GM18867 (cell line): ENCODE results near the gene TMEM45B.

Experiments
- ATAC-seq: cut with Tn5 transposase; IDR thresholded peaks from one replicate; pipeline ENCODE4 v1.9.1; 2021; ENCODE audit warnings: mild to moderate bottlenecking, moderate library complexity; ENCODE audit not compliant: unreplicated experiment

Gene TMEM45B

DNA sequence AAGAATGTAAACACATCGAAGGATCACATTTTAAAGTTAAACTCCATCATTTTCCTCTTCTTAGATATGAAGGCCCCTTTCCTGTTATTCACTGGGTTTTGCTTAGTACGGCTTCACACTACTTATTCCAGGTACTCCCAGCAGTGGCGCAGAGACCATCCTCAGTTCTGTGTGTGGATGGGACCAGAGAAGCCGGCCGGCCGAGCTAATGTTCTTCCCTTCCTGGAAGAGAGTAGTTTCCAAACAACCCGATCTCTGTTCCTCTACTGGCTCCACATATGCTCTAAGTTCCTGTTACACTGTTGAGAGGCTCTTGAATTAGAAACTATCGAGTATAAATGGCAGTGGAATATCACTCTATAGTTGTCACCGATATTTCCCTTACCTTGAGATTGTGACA lies 80.4 kb downstream of the TMEM45B start:
- ATAC-seq: no peak

DNA sequence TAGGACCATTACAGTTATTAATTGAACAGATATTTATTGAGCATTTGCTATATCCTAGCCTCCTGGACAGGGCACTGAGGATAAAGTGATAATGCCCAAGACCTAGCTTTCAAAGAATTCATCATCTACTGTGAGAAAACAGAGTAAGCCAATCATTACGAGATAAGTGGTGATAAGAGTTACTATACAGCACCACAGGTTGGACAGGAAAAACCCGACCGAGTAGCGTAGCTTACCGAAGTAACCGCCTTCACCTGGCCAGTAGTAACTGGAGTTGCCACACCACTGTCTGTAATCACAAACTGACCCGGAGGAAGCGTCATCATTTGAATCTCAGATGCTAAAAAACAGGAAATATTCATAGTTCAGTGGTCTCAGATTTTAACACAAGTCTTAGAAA lies 89.8 kb downstream of the TMEM45B start:
- ATAC-seq: no peak
